ENCODE data around the gene CHST10. TPM values are rescaled to one million over a fixed set of nuclear protein-coding genes. Genes with fewer than 3 reads are reported as not detected.

The CHST10 gene
- total RNA-seq (1 to 10 TPM; 1.5 to 5.2 TPM), polyA plus RNA-seq (under 1 TPM; 0.11 to 0.47 TPM)

GRCh38 chr2:100416935-100417710 lies at the start of gene CHST10:
Gene CHST10, minus strand, starts transcription at chr2:100417668. Its CDS starts 10,993 bp downstream, at chr2:100406675.
- 2% methylated on average over 88 of the region's 88 CpGs for WGBS
- H3K36me3 ChIP-seq (ENCODE audit: control insufficient read depth in 4 of 4, insufficient read depth in 3 of 4, low read depth in 1 of 4, low read length in 3 of 4), result no peaks in the 10 kb centered on the region
- peak within 1 kb of the TSS in 1 of 2 donors; percentile 59 for H3K9ac ChIP-seq (ENCODE audit: low read depth in 1 of 2, low read length in 2 of 2)
- H3K9me3 ChIP-seq (ENCODE audit: control insufficient read depth in 4 of 4, low read length in 3 of 4), result no peaks in the 10 kb centered on the region
- H3K27ac ChIP-seq (ENCODE audit: low read depth in 1 of 2, low read length in 2 of 2), result no peak within 1 kb of the TSS
- peak within 1 kb of the TSS; percentile 63 to 80 (median 67) for H3K4me3 ChIP-seq (ENCODE audit: low read depth in 1 of 3, low read length in 3 of 3)
- peaks cover 0 to 7% (median 7%) of the 10 kb centered on the region in 4 donors for H3K4me1 ChIP-seq (ENCODE audit: control insufficient read depth in 4 of 4, insufficient read depth in 4 of 4, low read length in 3 of 4)
- H3K27me3 ChIP-seq (ENCODE audit: control insufficient read depth in 4 of 4, insufficient read depth in 4 of 4, low read length in 3 of 4), result no peaks in the 10 kb centered on the region
- TF ChIP-seq FOXA2 (IDR thresholded peaks at IDR 0.05) (no peak), ZBTB33 (IDR thresholded peaks at IDR 0.05) (no peak), EGR1 (IDR thresholded peaks at IDR 0.05; ENCODE audit: low read depth in 2 of 2) (no peak), REST (IDR thresholded peaks at IDR 0.05) (no peak), HNF4A (conservative IDR thresholded peaks at IDR 0.05) (no peak), JUND (IDR thresholded peaks at IDR 0.05) (no peak), SP1 (IDR thresholded peaks at IDR 0.05) (no peak), ATF3 (IDR thresholded peaks at IDR 0.05) (no peak), MAX (IDR thresholded peaks at IDR 0.05) (no peak), HNF4G (IDR thresholded peaks at IDR 0.05) (no peak), NR2F2 (IDR thresholded peaks at IDR 0.05) (no peak), YY1 (IDR thresholded peaks at IDR 0.05) (no peak), GABPA (IDR thresholded peaks at IDR 0.05 in 1 of 2, conservative IDR thresholded peaks at IDR 0.05 in 1 of 2) (no peak), FOXA1 (IDR thresholded peaks at IDR 0.05) (no peak), RXRA (IDR thresholded peaks at IDR 0.05) (no peak), TAF1 (conservative IDR thresholded peaks at IDR 0.05) (no peak), RAD21 (IDR thresholded peaks at IDR 0.05) (no peak)
- peak; percentile 66 for DNase-seq (ENCODE audit: low spot score)
